HT1080 (cell line): Measurements from ENCODE around the gene SLC22A4. TPM values are rescaled to one million over a fixed set of nuclear protein-coding genes. Genes with fewer than 3 reads are reported as not detected.

ENCODE experiments used
- DNase-seq: peaks from one replicate; pipeline ENCODE4 v3.0.0-alpha.2; 2015; ENCODE audit warnings: low read depth
- total RNA-seq: library from RNA; depleted of rRNA; stranded (reverse); fragments of >200 nt; shearing (Covaris generic); gene quantifications from 2 replicates; pipeline ENCODE4 v1.2.3, GENCODE V29; 2014

SLC22A4 gene
- total RNA-seq, 1 experiment from 2014 or later, result 3.4 TPM

GRCh38 chr5:132297211-132297940 is 3.2 kb downstream of the SLC22A4 start:
- DNase-seq, result no peak

- no peak for DNase-seq
Observed at GRCh38 chr5:132298298-132299212, 4.4 kb downstream of the SLC22A4 start.

GRCh38 chr5:132299917-132300316 is 5.7 kb downstream of the SLC22A4 start:
- DNase-seq, result no peak

GRCh38 chr5:132300577-132301343 is 6.6 kb downstream of the SLC22A4 start:
- no peak for DNase-seq

- DNase-seq, result no peak
Observed at GRCh38 chr5:132301344-132302271, 7.4 kb downstream of the SLC22A4 start.

- DNase-seq, result no peak
Observed at GRCh38 chr5:132302413-132302812, 8.2 kb downstream of the SLC22A4 start.

- DNase-seq, result no peak
Observed at GRCh38 chr5:132303589-132303988, 9.4 kb downstream of the SLC22A4 start.

GRCh38 chr5:132305420-132305819 is 11.2 kb downstream of the SLC22A4 start:
- no peak for DNase-seq

GRCh38 chr5:132308701-132309100 is 14.5 kb downstream of the SLC22A4 start:
- no peak for DNase-seq

- no peak for DNase-seq
Observed at GRCh38 chr5:132309679-132310078, 15.5 kb downstream of the SLC22A4 start.

GRCh38 chr5:132310141-132310834 is 16.1 kb downstream of the SLC22A4 start:
- DNase-seq, result no peak

- DNase-seq, result no peak
Observed at GRCh38 chr5:132313366-132313765, 19.2 kb downstream of the SLC22A4 start.

GRCh38 chr5:132313961-132314432 is 19.8 kb downstream of the SLC22A4 start:
- DNase-seq, result no peak

GRCh38 chr5:132315529-132316067 is 21.4 kb downstream of the SLC22A4 start:
- no peak for DNase-seq

- DNase-seq, result no peak
Observed at GRCh38 chr5:132319975-132320374, 25.8 kb downstream of the SLC22A4 start.

- DNase-seq, result no peak
Observed at GRCh38 chr5:132321109-132321721, 27.0 kb downstream of the SLC22A4 start.

GRCh38 chr5:132322266-132322665 is 28.1 kb downstream of the SLC22A4 start:
- no peak for DNase-seq

- no peak for DNase-seq
Observed at GRCh38 chr5:132323202-132323601, 29.0 kb downstream of the SLC22A4 start.

- no peak for DNase-seq
Observed at GRCh38 chr5:132325691-132326090, 31.5 kb downstream of the SLC22A4 start.
